GM23338 (cell line): ENCODE results near the gene MED1. TPM values are rescaled to one million over a fixed set of nuclear protein-coding genes. Genes with fewer than 3 reads are reported as not detected.

Experiments used
- ATAC-seq: fragments of 200-7000 bp; cut with Tn5 transposase; 3 replicates; pipeline ENCODE4 v1.9.1; 2020
- DNase-seq: peaks from one replicate; pipeline ENCODE4 v3.0.0-alpha.2; 2015; ENCODE audit warnings: low spot score
- H2AFZ ChIP-seq: fragments of 200-600 bp; sonication (generic); 2 replicates; pipeline ENCODE4 v1.8.0; 2016; ENCODE audit warnings: antibody characterized with exemption, mild to moderate bottlenecking, moderate library complexity
- H3F3A ChIP-seq: fragments of 200-600 bp; sonication (generic); replicated peaks from 2 replicates; pipeline ENCODE4 v1.8.0; 2017; ENCODE audit warnings: antibody characterized with exemption, mixed run types, low read depth
- H3K27ac ChIP-seq: fragments of 200-600 bp; sonication (generic); 2 replicates; pipeline ENCODE4 v1.6.1; 2016; ENCODE audit warnings: low read depth
- H3K27me3 ChIP-seq: fragments of 200-600 bp; sonication (generic); 2 replicates; pipeline ENCODE4 v1.8.0; 2016; ENCODE audit warnings: mild to moderate bottlenecking, mixed run types, moderate library complexity; ENCODE audit not compliant: insufficient read depth
- H3K36me3 ChIP-seq: fragments of 200-600 bp; sonication (generic); 2 replicates; pipeline ENCODE4 v1.8.0; 2016; ENCODE audit warnings: mild to moderate bottlenecking; ENCODE audit not compliant: insufficient read depth
- H3K4me1 ChIP-seq: fragments of 200-600 bp; sonication (generic); 2 replicates; pipeline ENCODE4 v1.8.0; 2016; ENCODE audit warnings: mild to moderate bottlenecking, moderate library complexity; ENCODE audit not compliant: insufficient read depth
- H3K4me2 ChIP-seq: fragments of 200-600 bp; sonication (generic); 2 replicates; pipeline ENCODE4 v1.7.1; 2017; ENCODE audit warnings: mixed run types
- H3K4me3 ChIP-seq: fragments of 200-600 bp; sonication (generic); 2 replicates; pipeline ENCODE4 v1.6.1; 2016; ENCODE audit warnings: mixed run types
- H3K79me2 ChIP-seq: fragments of 200-600 bp; sonication (generic); replicated peaks from 2 replicates; pipeline ENCODE4 v1.8.0; 2017; ENCODE audit warnings: mild to moderate bottlenecking; ENCODE audit not compliant: insufficient read depth
- H3K9me2 ChIP-seq: fragments of 200-600 bp; sonication (generic); 2 replicates; pipeline ENCODE4 v1.8.0; 2017; ENCODE audit not compliant: insufficient read depth
- H4K20me1 ChIP-seq: fragments of 200-600 bp; sonication (generic); replicated peaks from 2 replicates; pipeline ENCODE4 v1.8.0; 2017; ENCODE audit warnings: mild to moderate bottlenecking; ENCODE audit not compliant: insufficient read depth
- H3K27ac Mint-ChIP-seq: 2 replicates; pipeline ENCODE4 v1.8.0; 2020; ENCODE audit warnings: inconsistent platforms, mild to moderate bottlenecking, moderate library complexity, mixed read lengths
- H3K27me3 Mint-ChIP-seq: 3 replicates; pipeline ENCODE4 v1.8.0; 2022; ENCODE audit warnings: low read depth, mild to moderate bottlenecking, moderate library complexity, mixed read lengths, inconsistent platforms; ENCODE audit not compliant: insufficient read depth, poor library complexity
- H3K36me3 Mint-ChIP-seq: 3 replicates; pipeline ENCODE4 v1.8.0; 2021; ENCODE audit warnings: low read depth, mild to moderate bottlenecking, inconsistent platforms, moderate library complexity, mixed read lengths
- H3K4me1 Mint-ChIP-seq: 3 replicates; pipeline ENCODE4 v1.8.0; 2020; ENCODE audit warnings: mild to moderate bottlenecking, inconsistent platforms, mixed read lengths
- H3K4me3 Mint-ChIP-seq: 3 replicates; pipeline ENCODE4 v1.8.0; 2021; ENCODE audit warnings: moderate library complexity, mild to moderate bottlenecking, inconsistent platforms, mixed read lengths
- H3K9me3 Mint-ChIP-seq: 3 replicates; pipeline ENCODE4 v1.8.0; 2020; ENCODE audit warnings: moderate library complexity, mild to moderate bottlenecking, inconsistent platforms, mixed read lengths
- CREB1 ChIP-seq: fragments of 250-450 bp; sonication (Bioruptor Pico); IDR thresholded peaks from 2 replicates; pipeline ENCODE4 v1.5.0; 2020; ENCODE audit warnings: low read depth, mild to moderate bottlenecking, moderate library complexity
- CTCF ChIP-seq, 2 experiments: fragments of 200-600 bp in 1 of 2; sonication (generic) in 1 of 2; conservative IDR thresholded peaks; 2 replicates each; pipeline versions ENCODE4 v1.5.1 to v1.6.1; 2016 to 2017; ENCODE audit warnings: antibody characterized with exemption in 2 of 2, low read depth in 2 of 2, mild to moderate bottlenecking in 2 of 2, moderate library complexity in 1 of 2
- EZH2phosphoT487 ChIP-seq: fragments of 200-600 bp; sonication (generic); IDR thresholded peaks from one replicate; pipeline ENCODE4 v1.8.1; 2018; ENCODE audit warnings: antibody characterized with exemption; ENCODE audit not compliant: unreplicated experiment
- POLR2AphosphoS5 ChIP-seq: IDR thresholded peaks from 2 replicates; pipeline ENCODE4 v1.6.1; 2016; ENCODE audit warnings: antibody characterized with exemption, low read depth
- REST ChIP-seq: IDR thresholded peaks from one replicate; pipeline ENCODE4 v1.6.1; 2018; ENCODE audit warnings: antibody characterized with exemption; ENCODE audit not compliant: unreplicated experiment
- STAT1 ChIP-seq: IDR thresholded peaks from one replicate; pipeline ENCODE4 v1.6.1; 2016; ENCODE audit warnings: antibody characterized with exemption; ENCODE audit not compliant: unreplicated experiment
- ZNF114 ChIP-seq: fragments of 250-450 bp; sonication (Bioruptor Pico); IDR thresholded peaks from 2 replicates; pipeline ENCODE4 v1.5.0; 2020; ENCODE audit warnings: mild to moderate bottlenecking, moderate library complexity
- polyA plus RNA-seq: library from polyadenylated mRNA; unstranded; fragments of >200 nt; fragmentation: Nextera tagmentation; extraction: Ambion mirVana; gene quantifications from 2 replicates; pipeline ENCODE4 v1.2.1, GENCODE V29; 2016
- total RNA-seq: library from RNA; depleted of rRNA; stranded (reverse); fragments of >200 nt; shearing (Covaris generic); gene quantifications from 2 replicates; pipeline ENCODE4 v1.2.3, GENCODE V29; 2014

The MED1 gene
- total and polyA plus RNA-seq, 2 experiments from 2014 or later = 19.0 to 42.3 TPM

DNA sequence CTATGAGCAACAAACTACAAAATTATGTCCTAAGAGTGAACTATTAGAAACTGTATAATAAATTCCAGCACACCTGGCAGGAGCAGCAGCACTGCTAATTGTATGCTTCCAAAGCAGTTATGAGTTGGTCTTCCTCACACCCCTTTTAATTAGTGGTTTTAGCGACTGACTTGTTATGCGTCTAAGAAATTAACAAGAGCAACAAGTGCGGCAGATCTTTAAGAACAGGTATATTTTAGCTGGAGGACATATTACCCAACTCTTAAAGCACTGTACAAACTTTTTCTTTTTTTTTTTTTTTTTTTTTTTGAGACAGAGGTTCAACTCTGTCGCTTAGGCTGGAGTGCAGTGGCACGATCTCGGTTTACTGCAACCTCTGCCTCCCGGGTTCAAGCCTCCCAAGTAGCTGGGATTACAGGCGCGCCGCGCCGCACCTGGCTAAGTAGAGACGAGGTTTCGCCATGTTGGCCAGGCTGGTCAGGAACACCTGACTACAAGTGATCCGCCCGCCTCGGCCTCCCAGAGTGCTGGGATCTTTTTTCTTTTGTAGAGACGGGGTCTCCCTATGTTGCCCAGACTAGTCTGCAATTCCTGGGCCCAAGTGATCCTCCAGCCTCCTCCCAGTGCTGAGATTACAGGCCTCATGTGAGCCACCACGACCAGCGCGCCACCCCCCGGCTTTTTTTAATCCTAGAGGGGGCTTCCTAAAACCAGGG, 48.0 kb downstream of the MED1 start:
- H3K4me2 ChIP-seq = no peak overlapping the region
- DNase-seq (peak; percentile 21), ATAC-seq (no peak)
- H3K27me3 Mint-ChIP-seq = peaks cover 12% of the 10 kb centered on the region
- H3K4me1 ChIP-seq = no peaks in the 10 kb centered on the region; the same call in none of the 2 replicates
- H3K9me3 Mint-ChIP-seq = no peaks in the 10 kb centered on the region; the same call in 2 of the 3 replicates
- 0 out of 2 replicates have a peak, but pooled peaks cover 5% of the 10 kb centered on the region for H3K36me3 ChIP-seq
- H3K27me3 ChIP-seq = no peaks in the 10 kb centered on the region
- TF ChIP-seq POLR2AphosphoS5 (no peak; the same call in 1 of the 2 replicates), CTCF (conservative IDR thresholded peaks at IDR 0.05; ENCODE audit: low read depth in 2 of 2) (no peak), STAT1 (no peak), ZNF114 (CRISPR knock-in tag) (no peak), REST (no peak)
- peaks cover 12% of the 10 kb centered on the region for H3K4me1 Mint-ChIP-seq
- H3K27ac ChIP-seq = no peak overlapping the region
- peaks cover 12% of the 10 kb centered on the region for H3K36me3 Mint-ChIP-seq
- H3K27ac Mint-ChIP-seq = no peak overlapping the region
- H3K9me2 ChIP-seq = no peaks in the 10 kb centered on the region
- peaks cover 15% of the 10 kb centered on the region; the same call in 1 of the 2 replicates for H4K20me1 ChIP-seq
- peaks cover 7% of the 10 kb centered on the region; the same call in 1 of the 2 replicates for H3F3A ChIP-seq
- H2AFZ ChIP-seq = no peak overlapping the region
- peak overlapping the region; percentile 93 for H3K4me3 Mint-ChIP-seq
- peaks cover 17% of the 10 kb centered on the region for H3K79me2 ChIP-seq
- no peak overlapping the region for H3K4me3 ChIP-seq

GRCh38 chr17:39402244-39402889, 48.7 kb downstream of the MED1 start:
- peak overlapping the region; percentile 92 for H3K27ac Mint-ChIP-seq
- no peaks in the 10 kb centered on the region; the same call in none of the 2 replicates for H3K4me1 ChIP-seq
- H3K4me1 Mint-ChIP-seq = peaks cover 7% of the 10 kb centered on the region
- H3K36me3 Mint-ChIP-seq = peaks cover 5% of the 10 kb centered on the region
- ATAC-seq (peak; percentile 77), DNase-seq (peak; percentile 99)
- H4K20me1 ChIP-seq = peaks cover 15% of the 10 kb centered on the region; the same call in 1 of the 2 replicates
- peak overlapping the region; percentile 93 for H3K4me3 Mint-ChIP-seq
- H3K27me3 ChIP-seq = no peaks in the 10 kb centered on the region
- peak overlapping the region; percentile 98 for H3K4me3 ChIP-seq
- peak overlapping the region; percentile 95 for H2AFZ ChIP-seq
- peaks cover 12% of the 10 kb centered on the region for H3K27me3 Mint-ChIP-seq
- peak overlapping the region; percentile 99 for H3K4me2 ChIP-seq
- peaks cover 17% of the 10 kb centered on the region for H3K79me2 ChIP-seq
- H3K36me3 ChIP-seq = no peaks in the 10 kb centered on the region
- TF ChIP-seq CREB1 (CRISPR knock-in tag) = peak; percentile 94
- TF ChIP-seq EZH2phosphoT487 = no peak
- peaks cover 7% of the 10 kb centered on the region; the same call in 1 of the 2 replicates for H3F3A ChIP-seq
- H3K9me3 Mint-ChIP-seq = no peaks in the 10 kb centered on the region; the same call in 2 of the 3 replicates
- H3K27ac ChIP-seq = peak overlapping the region; percentile 39; the same call in 1 of the 2 replicates
- H3K9me2 ChIP-seq = no peaks in the 10 kb centered on the region
